Stimulated activated CD4-positive, alpha-beta T cell treated with anti-CD3 and anti-CD28 coated beads, Interleukin-2, amount 100 ng/mL, for 48 hours (primary cell): ENCODE measurements around the gene LRRC4C.

ENCODE experiments used
- DNase-seq, 2 donors: peaks; one replicate each; pipeline ENCODE4 v3.0.0-alpha.2; 2020

Gene LRRC4C

DNA sequence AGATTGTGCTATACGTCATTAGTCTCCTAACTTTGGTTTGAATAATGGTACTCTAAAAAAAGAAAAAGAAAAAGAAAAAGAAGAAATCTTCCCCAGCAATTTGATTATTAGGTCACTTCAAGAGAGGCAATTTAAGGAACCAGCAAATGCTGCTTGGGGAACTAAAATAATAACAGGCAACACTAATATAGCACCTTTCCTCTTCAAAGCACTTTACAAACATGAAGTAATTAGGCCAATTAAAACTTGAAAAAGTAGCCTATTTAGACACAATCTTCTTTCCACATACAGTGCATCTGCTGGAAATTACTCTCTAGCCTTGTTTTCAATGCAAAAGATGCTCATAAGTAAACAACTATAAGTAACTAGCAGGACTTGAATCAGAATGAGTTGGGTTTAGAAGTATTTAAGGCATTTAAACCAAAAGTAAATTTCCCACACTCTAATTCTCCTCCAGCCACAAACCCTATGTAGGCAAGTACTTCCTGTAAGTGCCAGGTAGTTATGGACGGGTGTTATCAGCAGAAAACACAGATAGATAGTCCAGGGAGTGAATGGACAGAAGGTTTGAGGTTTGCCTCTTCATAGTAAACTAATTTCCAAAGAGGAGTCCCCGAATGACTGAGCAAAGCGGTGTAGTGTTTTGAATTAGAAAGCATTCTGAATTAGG, 44.5 kb downstream of the LRRC4C start:
- no peak for DNase-seq

DNA sequence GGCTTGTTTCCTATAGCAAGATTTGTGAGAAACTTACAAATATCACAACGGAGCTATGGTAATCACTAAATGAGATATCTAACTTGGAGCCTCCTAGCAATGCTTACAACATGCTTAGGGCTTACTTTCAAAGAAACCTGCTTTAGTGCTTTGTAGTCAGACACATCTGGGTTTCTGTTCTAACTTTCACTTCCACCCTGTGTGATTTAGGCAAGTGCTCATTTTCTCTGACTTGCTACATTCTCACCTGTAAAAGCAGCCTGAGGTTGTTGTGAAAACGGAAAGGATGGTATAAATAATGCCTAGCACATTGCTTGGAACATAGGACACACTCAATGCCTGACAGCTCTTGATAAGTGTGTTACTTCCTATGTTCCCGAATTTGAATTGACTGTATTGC, 45.6 kb downstream of the LRRC4C start:
- no peak for DNase-seq

DNA sequence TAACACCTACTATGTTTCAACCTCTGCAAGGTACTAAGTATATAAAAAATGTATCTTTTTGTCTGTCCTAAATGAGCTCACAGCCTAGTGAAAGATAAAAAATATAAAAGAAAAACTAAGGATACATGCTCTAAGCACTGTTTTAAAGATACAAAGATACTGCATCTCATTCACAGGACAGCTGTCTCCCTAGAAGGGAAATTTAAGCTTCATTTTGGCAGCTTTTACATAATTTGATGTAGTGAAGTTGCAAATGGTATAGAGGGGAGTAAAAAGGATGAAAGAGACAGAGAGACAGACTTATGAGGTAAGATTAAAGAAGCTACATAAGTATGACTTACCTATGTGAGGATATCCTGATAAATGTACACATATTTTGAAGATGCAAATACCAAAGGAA, 53.6 kb downstream of the LRRC4C start:
- no peak for DNase-seq

DNA sequence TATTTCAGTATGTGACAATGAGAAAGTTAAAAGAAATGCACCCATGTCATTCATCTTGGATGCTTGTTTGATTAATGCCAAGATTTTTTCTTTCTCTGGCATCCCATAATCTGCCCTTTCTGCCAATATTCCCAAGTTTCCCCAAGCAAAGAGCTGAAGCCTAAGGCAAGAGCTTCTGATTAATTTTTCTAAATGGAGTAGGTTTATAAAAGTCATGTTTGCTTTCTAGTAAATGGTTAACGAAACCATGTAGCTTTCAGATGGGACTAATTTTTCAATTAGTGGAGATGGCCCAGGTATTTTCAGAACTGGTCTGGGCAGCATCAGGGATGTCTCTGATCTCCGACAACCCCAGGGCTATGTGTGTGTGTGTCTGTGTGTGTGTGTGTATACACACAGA, 55.3 kb downstream of the LRRC4C start:
- no peak for DNase-seq

DNA sequence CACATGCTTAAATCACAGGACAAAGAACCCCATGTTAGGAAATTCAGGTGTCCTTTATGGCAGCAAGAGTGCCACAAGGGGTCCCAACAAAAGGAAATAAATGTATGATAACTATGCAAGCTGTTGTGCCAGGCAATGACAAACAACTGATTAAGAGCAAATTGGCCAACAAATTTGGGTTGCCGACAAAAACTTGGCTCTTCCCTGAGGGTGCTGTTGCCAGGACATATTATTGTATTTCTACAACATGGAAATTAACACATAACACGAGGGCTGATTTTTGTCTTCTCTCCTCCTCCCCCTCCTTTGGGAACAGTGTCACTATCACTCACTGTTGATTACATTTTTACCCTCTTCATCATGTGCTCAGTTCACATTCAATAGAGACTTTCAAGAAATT, 56.0 kb downstream of the LRRC4C start:
- no peak for DNase-seq

DNA sequence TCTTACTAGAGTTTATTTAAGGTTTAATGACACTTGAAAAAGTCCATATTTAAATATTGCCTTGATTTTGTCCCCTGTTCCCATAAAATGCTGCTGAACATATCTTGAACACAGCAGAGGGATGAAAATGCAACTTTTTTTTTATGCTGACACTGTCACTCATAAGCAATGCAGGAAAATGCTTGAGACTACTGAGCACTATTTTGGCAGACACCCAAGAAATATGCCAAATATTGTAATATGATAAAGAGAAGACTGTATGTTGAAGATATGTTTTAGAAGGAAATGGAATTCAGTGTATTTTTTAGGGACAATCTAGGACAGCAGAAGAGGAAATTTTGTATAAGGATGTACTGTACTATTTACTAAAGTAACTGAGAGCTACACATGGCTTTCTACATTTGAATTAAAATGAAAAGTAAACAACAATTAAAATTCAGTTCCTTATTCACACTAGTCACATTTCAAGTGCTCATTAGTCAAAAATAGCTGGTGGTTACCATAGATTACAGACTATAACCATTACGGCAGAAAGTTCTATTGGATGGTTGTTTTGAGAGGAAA, 58.6 kb downstream of the LRRC4C start:
- DNase-seq = no peak

DNA sequence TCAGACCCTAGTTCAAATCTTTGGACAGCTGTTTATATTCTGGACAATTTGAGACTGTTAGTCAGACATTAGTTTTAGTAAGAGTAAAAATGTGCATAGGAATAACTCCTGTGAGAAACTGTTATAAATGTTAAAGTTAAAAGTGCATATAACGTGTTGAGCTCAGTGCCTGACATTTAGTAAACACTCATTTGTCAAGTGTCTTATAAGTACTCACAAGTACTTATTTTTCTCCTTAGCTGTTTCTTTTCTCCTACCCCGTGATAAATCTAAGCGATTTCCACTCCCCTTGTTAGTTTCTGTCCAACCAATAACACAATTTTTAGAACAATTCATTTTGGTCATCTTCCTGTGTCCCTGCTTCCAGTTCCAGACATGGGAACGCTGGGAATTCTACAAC, 59.3 kb downstream of the LRRC4C start:
- DNase-seq = no peak

DNA sequence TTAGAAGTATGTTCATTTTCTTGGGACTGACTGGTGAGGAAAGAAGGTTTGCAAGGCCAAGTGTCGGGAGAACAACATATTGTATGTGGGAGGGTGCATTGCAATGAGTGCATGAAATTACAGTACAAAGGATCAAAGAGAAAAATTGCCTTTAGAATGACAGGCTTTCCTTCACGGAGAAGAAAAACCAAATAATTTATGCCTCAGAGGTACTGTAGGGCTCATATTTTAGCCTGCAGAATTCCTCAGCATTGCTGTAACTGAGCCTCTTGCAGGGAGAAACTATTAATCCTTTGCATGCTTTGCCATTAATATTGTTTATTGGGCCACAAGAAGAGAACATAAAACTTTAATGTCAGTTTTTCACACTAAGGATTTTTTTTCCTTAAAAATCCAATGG, 60.1 kb downstream of the LRRC4C start:
- DNase-seq = no peak

DNA sequence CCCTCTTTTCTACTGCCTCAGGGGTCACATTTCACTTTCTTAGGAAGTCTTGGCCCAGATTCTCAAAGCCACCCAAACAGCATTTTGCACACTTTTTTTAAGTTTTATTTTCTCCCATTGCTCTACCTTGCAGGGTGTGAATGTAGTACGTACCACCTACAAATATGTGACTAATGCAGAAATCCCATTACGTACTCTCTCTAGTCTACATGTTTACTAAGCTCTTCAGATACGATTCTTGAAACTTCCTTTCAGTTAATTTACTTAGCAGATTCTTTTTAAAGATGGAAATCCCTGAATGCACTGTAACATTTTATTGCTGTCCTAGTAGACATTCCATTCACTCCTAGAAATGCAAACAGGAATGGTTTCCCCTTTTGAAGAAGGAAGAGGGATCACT, 61.3 kb downstream of the LRRC4C start:
- no peak for DNase-seq

DNA sequence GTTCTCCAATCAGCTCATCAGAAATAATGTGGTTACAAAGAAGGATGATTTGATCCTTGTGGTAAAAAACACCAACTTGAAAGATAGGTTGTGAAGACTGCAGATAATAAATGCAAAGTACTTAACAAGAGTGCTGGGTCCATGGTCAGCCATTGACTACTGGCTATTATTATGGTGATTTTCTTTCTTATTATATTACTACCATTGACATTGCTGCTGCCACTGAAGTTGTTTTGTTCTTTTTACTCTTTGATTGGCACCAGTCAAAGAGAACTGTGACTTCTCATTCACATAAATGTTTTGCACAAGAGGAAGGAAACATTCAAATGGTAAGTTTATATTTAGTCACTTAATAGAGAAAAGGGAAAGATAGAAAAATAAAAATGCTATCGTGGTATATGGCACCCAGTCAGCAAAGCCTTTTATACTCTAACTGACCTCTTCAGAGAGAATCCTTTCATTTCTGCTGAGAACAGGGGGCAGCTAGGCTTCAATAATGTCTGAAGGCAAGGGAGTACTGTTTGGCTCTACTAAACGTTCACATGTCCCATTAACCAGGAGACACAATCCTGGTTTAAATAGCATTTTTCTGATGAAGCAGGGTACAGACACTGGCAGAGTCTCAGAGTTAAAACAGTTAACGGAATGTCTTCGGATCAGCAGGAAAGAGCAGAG, 64.8 kb downstream of the LRRC4C start:
- DNase-seq = no peak

DNA sequence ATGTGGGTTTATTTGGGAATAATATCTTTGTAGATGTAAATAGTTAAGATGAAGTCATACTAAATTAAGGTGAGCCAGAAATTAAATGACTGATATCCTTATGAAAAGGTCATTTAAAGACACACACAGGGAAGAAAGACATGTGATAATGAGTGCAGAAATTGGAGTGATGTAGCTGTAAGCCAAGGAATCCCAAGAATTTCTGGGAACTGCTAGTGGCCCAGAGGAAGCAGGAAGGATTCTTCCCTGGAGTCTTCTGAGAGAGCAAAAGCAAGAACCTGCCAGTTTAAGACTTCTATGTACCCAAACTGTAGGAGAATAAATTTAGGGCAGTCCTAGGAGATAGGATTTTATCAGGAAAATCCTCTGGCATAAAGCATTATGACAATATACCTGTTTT, 66.9 kb downstream of the LRRC4C start:
- no peak for DNase-seq

DNA sequence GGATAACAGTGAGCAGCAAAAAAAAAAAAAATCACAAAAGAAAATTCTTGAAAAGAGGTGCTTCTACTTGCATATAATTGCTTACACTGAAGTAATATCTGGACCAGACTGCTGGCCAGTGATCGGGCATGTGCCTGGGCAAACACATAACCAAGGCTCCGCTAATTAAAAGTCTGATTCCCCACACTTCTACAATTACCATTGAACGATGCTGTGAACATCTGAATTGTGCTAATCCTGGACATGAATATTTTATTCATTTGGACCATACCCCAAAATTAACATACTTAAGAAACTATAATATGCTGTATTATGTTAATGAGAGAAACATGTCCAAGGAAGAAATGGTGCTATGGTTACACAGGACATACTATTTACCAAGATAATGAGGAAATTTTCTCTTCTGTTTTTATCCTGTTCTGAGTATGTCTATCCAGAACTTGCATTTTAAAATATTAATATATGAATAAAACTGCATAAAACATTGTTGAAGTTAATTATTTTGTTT, 69.8 kb downstream of the LRRC4C start:
- DNase-seq = no peak

DNA sequence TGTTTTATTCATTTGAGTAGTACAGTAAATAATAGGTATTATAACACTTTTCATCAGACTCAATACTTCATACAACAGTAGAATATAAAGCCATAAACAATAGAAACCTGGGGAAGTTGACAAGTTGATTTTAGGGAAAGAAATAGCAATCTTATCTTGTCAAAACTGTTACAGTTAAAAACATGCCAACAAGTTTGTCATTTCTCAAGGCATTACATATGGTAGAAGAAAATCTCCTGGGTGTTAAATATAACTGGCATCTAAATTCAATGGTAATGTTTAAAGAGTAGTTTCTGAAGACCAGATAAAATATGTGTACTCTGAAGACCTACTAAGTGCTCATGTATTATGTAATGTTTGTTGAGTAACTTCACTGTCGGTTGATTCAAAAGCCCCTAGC, 75.1 kb downstream of the LRRC4C start:
- no peak for DNase-seq

DNA sequence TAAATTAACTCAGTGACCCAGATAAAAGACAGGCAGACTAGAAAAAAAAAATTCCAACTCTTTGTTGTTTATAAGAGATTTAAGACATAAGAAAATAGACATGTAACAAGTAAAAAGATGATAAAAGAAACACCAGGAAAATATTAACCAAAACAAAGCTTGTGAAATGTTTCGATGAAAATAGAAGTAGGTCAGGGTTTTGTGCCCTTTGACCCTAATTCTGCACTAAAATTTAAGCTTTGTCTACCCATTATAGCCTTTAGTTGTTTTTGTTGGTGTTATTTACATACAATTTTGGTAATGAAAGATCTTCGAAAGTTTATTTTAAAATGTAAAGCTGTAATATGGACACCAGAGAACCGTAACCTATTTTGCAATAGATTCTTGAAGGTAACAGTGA, 75.7 kb downstream of the LRRC4C start:
- DNase-seq = no peak

DNA sequence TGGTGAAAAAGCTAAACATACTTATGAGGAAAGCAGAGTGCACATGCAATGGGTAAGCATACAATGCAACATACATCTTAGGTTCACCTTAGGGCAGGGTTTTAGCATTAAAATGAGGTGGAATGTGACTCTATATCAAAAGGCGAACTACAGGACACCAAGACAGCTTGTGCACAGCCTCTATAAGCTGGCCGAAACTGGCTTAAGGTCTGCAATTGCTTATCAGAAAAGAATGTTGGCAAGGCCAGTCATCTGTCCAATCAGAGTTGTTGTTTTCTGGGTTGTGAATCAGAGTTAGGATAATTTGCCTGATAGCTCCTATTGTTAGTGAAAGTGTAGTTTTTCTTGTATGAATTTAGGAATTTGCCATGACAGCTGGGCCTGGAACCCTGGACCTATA, 76.5 kb downstream of the LRRC4C start:
- no peak for DNase-seq

DNA sequence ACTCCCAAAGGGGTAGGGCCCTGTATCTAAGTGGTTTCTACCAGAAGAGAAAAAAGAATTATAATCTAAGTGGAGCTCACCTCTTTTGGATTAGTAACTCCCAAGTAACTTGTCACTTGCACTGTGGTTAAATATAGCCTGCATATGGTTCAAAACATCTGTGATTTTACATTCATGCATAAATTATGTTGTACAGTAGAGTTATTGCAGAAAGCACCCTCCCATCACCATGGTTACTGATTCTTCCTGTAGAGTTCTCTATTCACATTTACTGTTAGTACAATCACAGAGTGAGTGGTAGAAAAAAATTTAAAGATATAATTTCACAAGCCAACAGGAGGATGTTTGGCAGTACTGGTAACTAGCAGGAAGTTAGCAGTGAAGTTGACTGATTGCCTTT, 80.4 kb downstream of the LRRC4C start:
- DNase-seq = no peak

DNA sequence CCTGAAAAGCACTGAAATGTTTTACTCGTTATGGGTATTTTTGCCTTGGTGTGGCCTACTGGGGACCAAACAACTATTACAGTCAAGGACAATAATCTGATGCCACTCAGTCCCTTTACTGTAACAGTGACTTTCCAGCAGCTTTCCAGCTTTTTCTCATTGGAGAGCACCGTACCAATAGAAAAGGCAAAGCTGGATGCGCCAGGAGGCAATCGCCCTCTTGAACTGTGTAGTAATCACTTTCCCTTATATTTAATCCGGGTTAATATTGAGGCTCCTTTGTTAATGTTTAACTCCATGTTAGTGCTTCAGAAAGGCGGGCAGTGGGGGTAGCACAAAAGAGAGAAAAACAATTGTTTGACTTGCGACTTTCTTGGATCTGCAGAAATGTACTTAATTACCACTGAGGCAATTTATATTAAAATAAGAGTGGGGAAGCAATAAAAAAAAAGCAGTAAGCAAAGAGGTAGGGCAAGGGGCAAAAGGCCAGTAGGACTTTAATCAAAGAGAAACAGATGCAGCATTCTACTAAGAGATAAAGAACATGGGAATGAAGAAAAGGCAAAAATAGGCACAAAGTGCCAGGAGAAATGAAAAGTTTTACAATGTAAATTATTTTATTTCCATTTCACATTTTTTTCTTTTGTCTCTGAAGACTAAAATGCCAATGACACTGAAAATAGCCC, 81.6 kb downstream of the LRRC4C start:
- DNase-seq = no peak

DNA sequence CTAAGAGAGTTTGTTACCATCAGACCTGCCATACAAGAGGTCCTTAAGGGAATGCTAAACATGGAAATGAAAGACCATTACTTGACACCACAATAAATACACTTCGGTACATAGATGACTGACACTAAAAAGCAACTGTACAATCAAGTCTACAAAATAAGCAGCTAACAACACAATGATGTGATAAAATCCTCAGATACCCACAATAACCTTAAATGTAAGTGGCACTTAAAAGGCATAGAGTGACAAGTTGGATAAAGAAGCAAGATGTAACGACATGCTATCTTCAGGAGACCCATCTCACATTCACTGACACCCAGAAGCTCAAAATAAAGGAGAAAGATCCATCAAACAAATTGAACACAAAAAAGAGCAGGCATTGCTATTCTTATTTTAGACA, 107.6 kb downstream of the LRRC4C start:
- no peak for DNase-seq

DNA sequence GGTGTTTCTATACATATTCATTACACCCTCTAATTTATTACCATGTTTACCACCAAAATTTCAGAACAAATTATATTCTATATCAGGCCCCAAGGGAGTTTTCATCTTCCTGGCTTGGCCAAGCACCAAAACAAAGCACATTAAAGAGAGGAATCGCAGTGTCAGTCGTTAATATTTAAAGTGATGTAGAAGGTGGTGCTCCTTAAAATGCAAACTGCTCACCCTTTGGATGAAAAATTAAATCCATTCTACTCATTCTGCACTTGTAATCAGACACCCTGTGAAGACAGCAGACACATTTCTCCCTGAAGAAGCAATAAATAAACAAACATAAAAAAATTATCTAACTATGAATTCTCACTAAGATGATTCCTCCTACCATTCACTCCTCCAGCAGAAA, 113.4 kb downstream of the LRRC4C start:
- no peak for DNase-seq

DNA sequence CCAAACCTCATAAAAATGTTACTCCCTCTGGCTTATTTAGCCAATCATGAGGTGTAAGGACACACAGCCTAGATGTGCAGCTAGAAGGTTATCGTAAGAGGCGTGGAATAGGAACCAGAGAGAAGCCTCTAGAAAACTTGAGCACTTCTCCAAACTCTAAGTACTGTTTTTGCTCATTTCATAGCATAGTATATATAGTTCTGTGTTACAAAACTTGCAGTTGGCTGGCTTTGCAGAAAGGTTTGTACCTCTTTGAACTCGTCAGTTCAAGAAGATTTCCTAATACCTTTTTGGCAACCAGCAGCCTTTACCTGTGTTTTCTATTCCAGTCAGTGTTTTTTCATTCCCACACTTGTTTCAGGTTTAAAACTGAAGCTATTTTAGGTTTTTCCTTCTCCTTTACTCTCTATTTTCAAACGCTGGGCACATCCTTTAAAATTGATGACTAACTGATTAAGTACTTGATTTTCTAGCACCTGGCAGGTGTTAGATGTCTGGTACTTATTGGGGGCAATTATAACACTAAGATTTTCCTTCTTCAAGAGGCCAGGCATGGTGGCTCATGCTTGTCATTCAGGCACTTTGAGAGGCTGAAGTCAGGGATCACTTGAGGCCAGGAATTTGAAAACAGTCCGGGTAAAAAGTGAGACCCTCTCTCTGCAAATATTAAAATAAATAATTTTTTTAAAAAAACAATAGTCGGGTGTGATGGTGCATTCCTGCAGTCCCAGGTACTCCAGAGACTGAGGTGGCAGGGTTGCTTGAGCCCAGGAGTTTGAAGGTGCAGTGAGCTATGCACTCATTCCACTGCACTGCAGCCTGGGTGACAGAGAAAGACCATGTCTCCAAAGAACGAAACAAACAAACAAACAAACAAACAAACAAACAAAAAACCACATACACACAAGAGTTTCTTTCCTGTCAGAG, 125.2 kb downstream of the LRRC4C start:
- no peak for DNase-seq

DNA sequence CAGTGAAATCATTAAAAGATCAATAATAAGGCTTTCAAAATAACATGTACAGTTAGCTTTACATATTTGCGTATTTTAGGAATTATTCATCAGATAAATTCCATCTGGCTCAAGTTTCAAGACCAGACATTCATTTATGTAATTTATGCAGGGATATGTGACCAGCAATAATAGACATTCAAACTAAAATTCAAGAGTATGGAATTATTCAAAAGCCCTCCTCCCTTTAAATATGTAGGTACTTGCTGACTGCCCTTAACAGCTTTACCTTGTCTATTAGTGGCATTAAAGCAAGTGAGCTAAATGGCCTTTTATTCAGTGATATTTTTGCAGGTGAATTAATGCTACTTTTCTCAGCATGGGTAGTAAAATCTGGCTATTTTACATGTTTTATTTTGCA, 126.1 kb downstream of the LRRC4C start:
- no peak for DNase-seq

DNA sequence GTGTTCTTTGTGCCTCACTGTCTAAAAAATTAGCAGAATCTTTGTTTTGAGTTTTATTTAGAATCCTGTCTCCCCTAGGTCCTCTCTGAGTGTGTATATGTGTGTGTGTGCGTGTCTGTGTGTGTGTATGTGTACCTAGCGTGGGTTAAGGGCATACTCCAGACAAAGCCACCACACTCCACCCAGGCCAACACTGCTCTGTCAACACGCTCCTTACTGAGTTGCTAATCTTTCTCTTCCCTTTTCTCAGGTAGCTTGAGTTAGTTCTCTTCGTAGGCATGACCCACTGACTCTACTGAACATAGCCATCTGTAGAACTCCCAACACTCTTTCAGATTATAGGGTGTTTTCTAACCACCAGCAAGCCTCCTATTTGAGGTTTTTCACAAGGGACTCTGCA, 131.1 kb downstream of the LRRC4C start:
- DNase-seq = no peak

DNA sequence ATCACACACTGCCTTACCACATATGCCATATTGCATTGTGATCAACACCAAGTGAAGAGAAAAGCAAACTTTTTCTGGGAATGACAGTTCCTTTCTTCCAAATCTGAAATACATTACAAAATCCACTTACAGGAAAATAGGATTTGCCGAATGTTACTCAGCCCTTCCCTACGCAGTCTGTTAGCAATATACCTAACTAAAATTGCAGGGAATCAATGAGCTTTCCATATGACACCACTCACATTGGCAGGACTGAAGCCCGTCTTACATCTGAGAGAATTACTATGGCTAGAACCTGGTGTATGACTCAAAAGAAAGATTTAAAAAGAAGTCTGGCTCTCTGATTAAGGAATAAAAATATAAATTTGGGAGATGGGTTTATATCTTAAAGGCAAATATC, 136.0 kb downstream of the LRRC4C start:
- DNase-seq = no peak
